Measurements from ENCODE around the gene SPOCK2.

Gene SPOCK2

GRCh38 chr10:72086466-72087391 is 1.6 kb downstream of the SPOCK2 start:
- no peak for DNase-seq

GRCh38 chr10:72085864-72086465 is 2.4 kb downstream of the SPOCK2 start:
- DNase-seq, result no peak

- DNase-seq, result no peak
These were observed 3.2 kb downstream of the SPOCK2 start for GRCh38 chr10:72085166-72085565.

- no peak for DNase-seq
These were observed 4.4 kb downstream of the SPOCK2 start for GRCh38 chr10:72083790-72084459.

- DNase-seq, result no peak
These were observed 5.2 kb downstream of the SPOCK2 start for GRCh38 chr10:72082856-72083789.

DNA sequence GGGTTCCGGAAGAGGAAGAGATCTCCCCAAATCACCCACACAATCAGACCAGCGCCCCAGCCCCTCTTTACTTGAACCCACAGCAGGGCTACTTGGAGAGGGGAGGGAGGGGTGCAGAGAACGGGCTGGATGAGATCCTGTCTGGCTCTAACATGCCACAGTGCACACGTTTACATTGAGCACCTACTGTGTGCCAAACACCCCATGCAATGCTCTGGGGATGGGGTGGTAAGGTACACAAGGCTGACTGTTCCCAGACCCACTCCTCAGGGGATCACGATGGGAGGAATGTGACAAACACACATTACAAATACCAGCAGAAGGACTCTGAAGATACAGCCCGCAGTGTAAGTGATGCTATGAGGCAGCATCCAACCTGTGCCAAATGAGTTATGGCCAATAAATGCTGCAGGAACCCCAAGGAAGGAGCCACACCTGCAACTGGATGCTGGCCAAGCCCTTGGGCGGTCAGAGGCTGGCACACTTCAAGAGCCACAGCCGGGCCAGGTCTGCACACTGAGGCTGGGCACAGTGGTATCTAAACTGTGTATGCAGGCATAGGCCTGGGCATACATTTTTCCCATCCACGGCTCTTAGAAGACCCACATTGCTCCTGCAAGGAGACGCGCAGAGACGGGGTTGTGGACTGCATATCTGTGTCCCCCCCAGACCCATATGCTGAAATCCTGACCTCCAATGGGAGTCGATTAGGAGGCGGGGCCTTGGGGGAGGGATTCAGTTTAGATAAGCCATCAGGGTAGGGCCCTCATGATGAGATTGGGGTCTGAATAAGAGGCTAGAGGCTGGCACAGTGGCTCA is 6.4 kb downstream of the SPOCK2 start:
- no peak for DNase-seq

DNA sequence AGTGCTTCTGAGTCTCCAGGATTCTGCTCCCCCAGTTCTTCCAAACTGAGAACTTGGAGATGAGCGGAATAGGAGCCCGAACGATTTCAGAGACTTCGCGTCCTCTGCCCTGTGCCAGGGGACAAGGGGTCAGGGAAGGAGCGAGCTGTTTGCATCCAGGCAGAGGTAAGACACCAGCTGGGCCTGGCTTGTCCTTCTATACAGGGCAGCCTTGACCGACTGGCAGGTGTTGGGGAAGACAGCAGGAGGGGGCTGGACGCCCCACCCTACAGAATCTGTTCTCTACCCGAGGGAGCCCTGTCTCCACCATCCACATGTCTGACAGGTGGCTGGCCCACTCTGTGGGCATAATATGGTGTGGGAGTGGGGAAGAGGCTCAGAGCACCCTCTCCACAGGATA is 7.1 kb downstream of the SPOCK2 start:
- DNase-seq, result no peak

- no peak for DNase-seq
These were observed 8.0 kb downstream of the SPOCK2 start for GRCh38 chr10:72080042-72080975.

DNA sequence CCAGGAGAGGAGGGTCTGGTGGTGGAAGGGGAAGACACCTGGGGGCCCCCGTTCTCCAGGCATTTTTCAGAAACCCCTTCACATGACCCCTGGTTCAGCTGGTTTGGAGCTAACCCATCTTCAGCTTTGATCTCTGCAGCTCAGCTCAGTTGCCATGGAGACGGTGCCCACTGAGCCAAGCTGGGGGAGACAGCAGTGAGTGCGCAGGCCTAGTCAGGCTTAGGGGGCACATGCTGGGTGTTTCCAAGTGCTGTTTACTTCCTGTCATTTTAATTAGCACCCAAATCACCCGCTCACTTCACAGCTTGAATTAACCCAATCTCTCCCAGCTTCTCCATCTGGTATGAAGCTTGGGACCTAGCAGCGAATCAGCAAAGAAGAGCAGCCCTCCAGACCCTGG is 9.0 kb downstream of the SPOCK2 start:
- DNase-seq, result no peak

DNA sequence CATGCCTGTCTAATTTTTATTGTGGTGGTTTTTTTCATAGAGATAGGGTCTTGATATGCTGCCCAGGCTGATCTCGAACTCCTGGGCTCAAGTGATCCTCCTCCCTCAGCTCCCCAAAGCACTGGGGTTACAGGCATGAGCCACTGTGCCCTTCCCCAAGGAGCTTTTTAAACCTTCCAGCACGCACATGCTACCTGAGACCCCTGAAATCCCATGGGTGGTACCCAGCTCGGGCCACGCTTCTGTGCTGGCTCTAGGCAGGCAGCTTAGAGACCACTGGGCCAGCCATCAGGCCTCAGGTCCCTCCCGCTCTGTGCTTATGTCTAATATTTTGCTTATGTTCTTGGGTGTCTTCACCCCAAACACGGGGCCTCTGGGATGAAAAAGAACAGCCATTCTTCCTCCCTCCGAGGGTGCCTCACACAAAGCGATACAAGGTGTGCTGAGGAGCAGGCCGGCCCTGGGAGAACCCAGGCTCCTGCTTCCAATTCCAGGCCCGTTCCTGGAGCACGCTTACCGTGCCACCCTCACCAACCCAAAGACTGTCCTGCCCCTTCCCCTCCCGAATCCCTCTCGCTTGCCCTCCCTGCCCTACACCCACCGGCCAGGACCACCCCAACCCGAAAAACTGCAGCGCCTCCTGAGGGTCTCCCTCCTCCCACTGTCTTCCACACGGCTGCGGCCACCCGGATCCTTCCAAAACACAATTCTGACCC is 10.9 kb downstream of the SPOCK2 start:
- no peak for DNase-seq

DNA sequence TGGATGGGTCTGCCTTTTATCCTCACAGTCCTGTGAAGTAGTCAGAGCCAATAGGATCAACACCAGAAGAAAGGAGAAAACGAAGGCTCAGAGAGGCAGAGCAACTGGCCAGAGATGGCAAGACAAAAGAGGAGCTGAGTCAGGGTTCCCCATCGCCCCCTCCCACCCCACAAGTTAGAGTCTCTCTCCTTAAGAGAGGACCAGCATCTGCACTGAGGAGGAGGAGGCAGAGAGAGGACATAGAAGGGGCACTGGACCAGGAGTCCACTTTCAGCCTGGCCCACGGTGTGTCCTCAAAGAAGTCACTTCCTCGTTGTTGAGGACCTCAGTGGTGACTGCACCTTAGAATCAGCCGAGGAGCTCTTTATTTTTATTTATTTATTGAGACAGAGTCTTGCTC is 11.6 kb downstream of the SPOCK2 start:
- no peak for DNase-seq

GRCh38 chr10:72075376-72076115 is 12.8 kb downstream of the SPOCK2 start:
- no peak for DNase-seq

DNA sequence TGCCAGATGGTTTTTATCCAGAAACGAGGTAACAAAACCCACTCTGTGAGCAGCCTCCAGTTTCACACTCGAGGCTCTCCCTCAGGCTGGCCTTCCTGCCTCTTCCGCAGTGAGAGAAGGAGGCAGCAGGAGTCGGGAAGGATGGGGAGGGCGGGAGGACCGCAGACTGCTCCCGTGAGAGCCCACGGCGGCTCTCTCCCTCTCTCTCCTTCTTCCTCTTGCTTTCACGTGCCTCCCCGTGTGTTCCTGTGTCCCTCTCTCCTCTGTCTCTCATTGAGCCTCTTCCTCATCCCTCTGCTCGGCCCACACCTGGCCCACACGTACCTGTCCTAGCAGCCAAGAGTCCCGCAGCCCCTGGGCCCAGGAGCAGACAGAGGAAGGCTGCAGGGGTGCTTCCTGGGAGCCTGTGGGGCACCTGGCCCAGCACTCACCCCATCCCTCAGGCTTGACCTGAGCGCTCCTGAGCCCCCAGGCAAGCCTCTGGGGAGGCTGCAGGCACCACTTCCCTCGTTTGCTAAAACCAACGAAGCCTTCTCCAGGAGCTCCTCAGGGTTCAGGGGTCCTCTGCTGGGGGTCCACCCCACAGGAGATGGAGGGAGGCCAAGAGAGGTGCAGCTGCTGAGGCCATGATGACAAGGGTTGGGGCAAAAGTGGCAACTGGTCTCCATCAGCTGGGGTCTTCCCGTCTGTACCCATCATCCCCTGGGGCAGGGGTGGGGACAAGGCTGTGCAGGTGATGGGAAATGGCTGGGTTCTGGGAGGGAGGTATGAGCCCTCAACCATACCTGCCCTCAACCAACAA is 13.6 kb downstream of the SPOCK2 start:
- no peak for DNase-seq

DNA sequence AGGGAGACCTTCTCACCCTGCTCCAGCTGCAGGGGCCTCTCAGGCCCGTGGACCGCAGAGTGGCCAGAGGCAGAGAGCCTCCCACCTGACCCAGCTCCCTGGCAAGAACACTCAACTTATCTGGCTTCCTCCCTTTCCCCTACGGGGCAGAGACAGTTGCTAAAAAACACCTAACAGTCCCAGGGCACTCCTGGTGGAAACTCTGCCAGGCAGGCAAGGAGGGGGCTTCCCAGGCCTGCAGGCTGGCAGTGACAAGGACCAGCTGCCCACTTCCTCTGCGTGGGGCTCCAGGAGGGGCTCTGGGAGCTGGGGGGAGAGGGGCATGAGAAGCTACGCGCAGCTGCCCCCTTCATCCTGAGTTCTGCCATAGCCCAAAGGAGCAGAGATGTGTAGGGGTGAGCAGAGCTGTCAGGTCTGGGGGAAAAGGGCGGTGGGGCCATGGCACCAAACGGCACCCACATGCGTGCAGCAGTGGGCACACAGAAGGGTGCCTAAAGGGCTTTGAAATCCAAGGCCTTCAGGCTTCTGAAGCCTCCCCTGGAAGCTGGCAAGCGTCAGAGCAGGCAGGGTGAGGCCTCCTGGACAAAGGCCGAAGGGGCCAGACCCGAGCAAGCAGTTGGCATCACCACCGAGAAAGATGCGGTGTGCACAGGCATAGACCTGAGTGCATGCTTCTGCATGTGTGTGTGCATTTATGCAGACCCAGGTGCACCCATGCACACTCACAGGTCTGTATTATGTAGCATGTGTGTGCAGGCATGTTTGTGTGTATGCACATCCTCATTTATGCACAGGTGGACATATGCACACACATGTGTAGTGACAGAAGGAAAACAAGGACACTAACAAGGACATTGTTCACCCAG is 14.4 kb downstream of the SPOCK2 start:
- DNase-seq, result no peak

DNA sequence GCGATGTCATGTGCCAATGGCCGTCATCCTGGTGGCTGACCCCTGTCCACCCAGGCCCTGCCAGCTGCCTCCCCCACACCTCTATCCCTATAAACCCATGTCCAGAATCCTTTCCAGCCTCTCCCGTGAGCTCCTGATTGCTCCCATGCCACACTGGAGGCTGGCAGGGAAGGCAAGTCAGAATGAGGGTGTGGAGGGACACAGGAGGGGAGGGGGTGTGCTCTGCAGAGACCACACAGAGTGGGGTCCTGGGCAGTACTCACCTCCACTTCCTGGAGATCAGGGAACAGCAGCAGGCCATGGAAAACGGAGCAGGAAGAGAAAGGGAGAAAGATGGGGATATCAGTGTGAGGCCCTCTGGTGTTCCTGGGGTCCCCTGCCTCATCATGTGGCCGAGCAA is 15.7 kb downstream of the SPOCK2 start:
- DNase-seq, result no peak

DNA sequence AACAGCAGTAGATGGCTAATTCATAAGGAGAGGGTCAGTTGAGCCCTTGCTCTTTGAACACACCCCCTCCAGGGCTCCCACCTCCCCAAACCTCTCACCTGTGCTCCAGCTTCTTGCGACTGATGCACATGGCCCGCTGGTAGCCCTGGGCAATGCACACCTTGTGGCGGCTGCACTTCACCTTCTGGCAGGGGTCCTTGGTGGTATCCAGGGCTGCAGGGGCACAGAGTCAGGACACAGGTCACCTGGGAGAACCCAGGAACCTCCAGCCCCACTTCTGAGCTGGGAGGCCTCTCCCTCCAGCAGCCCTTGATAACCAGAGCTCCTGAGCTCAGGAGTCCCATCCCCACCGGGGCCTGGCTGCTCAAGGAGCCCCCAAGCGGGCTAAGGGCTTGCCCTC is 16.3 kb downstream of the SPOCK2 start:
- no peak for DNase-seq
